Left cardiac atrium (tissue), 4 donors: ENCODE results near the gene KRTAP3-2. TPM values are rescaled to one million over a fixed set of nuclear protein-coding genes. Genes with fewer than 3 reads are reported as not detected.
A peak's percentile ranks its signal among the peaks of the same experiment; 100 is the strongest.

Experiments used
- ATAC-seq, 2 donors: fragments of 200-7000 bp; cut with Tn5 transposase; one replicate each; pipeline ENCODE4 v1.9.1; 2020; ENCODE audit warnings: mild to moderate bottlenecking in 2 of 2, moderate library complexity in 2 of 2
- DNase-seq: peaks from one replicate; pipeline ENCODE4 v3.0.0-alpha.2; 2020
- intact Hi-C, 2 donors: fragments of 100-400 bp; cut with DNase I; formaldehyde crosslinking; loops; one replicate each; pipeline versions ENCODE4 v1.14.1 to v1.15.1; 2022 to 2023
- total RNA-seq, 2 donors: library from RNA; stranded (reverse); fragmentation: NEBNext Ultra II Directional; extraction: Animal tissue kit (Norgen Biotek cat#: 25700); gene quantifications; one replicate each; pipeline ENCODE4 v1.2.1, GENCODE V29; 2021
- donor health status: DM: no; HTN: yes; CAD: no.
- donor health status: DM: no; HTN: yes; CAD: no; lungs with severe emphysema.
- donor health status: DM: yes; HTN: yes; CAD: no.
- donor health status: Dilated cardiomyopathy.

KRTAP3-2 gene
- total RNA-seq, 2 donors from 2014 or later, result not detected

DNA sequence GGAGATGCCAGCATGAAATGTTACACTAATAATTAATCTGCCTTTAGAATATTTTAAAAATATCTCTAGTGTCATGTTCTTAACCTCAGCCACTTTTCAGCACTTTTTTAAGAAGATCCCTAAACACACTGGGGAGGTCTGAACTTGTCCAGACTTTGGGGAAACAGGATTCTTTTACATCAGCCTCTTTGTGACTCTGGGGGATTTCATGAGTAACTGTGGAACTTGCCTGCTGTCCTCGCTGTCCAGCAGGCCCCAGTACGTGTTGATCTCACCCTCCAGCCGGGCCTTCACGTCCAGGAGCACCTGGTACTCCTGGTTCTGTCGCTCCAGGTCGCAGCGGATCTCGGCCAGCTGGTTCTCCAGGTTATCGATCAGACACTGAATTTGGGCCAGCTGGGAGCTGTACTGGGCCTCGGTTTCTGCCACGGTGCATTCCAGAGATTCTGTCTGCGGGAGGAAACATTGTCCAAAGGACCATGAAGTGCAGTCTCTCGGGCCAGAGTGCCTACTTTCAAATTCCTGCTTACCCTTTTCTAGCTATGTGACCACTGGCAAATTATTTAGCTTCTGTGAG, 21.0 kb downstream of the KRTAP3-2 start:
- DNase-seq, result no peak
- intact Hi-C loops, result no loop called here
- no peak for ATAC-seq

GRCh38 chr17:40975516-40975915, 24.2 kb downstream of the KRTAP3-2 start:
- intact Hi-C loops, result no loop called here
- ATAC-seq (no peak), DNase-seq (no peak)

DNA sequence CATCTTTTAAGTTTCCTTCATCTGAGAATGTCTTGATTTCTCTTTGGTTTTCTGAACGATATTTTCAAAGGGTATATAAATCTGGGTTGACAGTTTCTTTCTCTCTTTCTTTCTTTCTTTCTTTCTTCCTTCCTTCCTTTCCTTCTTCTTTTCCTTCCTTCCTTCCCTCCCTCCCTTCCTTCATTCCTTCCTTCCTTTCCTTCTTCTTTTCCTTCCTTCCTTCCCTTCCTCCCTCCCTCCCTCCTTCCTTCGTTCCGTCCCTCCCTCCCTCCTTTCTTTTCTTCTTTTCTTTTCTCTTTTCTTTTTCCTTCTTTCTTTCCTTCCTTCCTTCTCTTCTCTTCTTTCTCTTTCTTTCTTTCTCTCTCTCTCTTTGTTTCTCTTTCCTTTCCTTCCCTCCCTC, 25.3 kb downstream of the KRTAP3-2 start:
- DNase-seq (no peak), ATAC-seq (no peak)
- intact Hi-C loops, result no loop called here

DNA sequence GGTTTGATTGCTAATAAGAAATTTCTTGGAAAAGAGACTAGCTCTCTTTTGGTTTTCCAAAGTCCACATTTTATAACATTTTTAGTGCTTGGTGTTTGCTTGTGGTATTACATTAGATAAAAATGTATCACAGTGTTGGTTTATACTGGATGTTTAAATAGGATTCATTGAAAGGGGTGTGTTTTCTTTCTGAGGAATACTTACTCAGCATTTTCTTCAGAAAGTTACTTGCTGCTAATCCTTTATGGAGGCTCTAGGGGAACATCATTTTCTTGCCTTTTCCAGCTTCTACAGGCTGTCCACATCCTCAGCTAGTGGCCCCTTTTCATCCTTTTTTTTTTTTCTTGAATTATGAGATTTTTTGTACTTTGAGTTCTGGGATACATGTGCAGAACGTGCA, 32.1 kb downstream of the KRTAP3-2 start:
- intact Hi-C loops, result no loop called here
- DNase-seq, result no peak
- no peak for ATAC-seq

- DNase-seq (no peak), ATAC-seq (no peak)
- intact Hi-C loops, result no loop called here
Observed at GRCh38 chr17:40966848-40967247, 32.9 kb downstream of the KRTAP3-2 start, which contains the start of gene KRT39. TSS of gene KRT39 (minus strand) at chr17:40966948. CDS start at chr17:40966856, 92 bp downstream.

DNA sequence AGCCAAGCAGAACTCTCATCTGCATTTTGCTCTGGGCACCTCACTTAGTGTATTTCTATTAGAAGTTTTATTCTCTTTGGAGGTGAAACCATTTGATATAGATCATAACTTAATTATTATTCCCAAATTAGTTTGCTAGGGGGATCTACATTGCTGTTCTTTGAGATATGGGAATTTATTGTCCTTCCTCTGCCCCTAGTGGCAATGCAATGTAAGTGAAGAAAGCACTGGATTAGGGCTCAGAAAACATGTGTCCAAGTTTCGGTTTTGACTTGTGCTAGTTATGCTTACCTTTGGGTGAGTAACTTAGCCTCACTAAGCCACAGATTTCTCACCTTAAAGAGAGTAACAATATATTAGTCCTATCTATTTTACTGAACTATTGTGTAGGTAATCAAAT, 35.9 kb downstream of the KRTAP3-2 start:
- DNase-seq (no peak), ATAC-seq (no peak)
- intact Hi-C loops, result no loop called here

GRCh38 chr17:40962059-40962561, 37.6 kb downstream of the KRTAP3-2 start:
- intact Hi-C loops, result no loop called here
- DNase-seq (no peak), ATAC-seq (no peak)

GRCh38 chr17:40961591-40961990, 38.1 kb downstream of the KRTAP3-2 start:
- ATAC-seq, result no peak
- DNase-seq, result no peak
- intact Hi-C loops, result no loop called here

DNA sequence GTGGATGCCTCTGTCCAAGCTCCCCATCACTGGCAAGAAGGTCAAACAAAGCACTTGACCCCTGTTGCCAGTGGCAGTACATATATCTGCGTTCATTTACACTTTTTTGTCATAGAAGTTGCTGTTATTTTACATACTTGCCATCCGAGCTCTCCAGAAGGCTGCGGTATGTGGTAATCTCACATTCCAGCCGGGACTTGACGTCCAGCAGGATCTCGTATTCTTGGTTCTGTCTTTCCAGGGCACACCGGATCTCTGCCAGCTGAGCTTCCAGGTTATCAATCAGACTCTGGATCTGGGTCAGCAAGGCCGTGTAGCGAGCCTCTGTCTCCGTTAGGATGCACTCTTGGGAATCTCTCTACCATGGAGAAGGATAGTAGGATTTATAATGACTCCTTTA, 39.6 kb downstream of the KRTAP3-2 start:
- DNase-seq (no peak), ATAC-seq (no peak)
- intact Hi-C loops, result no loop called here

DNA sequence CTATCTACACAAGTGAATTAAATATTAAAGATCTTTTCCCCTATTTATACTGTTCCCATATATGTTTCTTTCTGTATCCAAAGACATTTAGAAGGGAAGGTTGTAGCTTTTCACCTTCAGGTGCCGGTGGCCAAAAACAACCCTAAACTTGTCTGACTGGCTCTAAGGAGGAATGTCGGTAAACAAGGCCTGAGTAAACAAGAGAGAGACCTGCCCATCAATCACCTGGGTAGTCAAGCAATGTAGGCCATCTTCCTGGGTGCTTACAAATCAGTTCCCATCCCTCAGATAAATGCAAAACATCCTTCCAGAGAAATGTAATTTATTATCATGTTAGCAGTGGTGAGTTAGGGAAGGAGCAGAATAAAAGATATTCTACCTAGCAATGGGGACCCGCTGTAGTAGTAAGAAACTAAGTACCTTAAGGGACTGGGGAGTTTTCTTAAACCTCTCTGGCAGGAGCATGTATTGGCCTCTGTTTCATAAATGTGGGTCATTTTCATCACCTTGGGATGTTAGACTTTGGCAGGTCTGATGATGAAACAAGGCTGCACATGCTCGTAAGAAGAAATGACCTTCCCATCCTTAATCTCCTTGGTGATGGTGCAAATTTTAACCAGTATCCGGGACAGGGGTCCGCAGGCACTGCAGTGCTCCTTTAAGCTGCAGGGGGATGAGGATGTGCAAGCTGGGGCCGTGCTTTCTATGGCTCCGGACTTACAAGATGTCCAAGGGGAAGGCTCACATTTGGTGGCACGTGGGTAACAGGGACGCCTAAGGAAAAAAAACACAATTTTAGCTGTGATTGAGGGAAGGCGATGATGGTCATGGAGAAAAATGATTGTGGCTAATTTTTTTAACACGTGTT, 41.4 kb downstream of the KRTAP3-2 start:
- no peak for ATAC-seq
- intact Hi-C loops, result no loop called here
- no peak for DNase-seq

GRCh38 chr17:40956401-40957254, 43.1 kb downstream of the KRTAP3-2 start:
- no peak for ATAC-seq
- no peak for DNase-seq
- intact Hi-C loops, result no loop called here

GRCh38 chr17:40953881-40954280, 45.8 kb downstream of the KRTAP3-2 start:
- ATAC-seq (no peak), DNase-seq (no peak)
- intact Hi-C loops, result no loop called here

DNA sequence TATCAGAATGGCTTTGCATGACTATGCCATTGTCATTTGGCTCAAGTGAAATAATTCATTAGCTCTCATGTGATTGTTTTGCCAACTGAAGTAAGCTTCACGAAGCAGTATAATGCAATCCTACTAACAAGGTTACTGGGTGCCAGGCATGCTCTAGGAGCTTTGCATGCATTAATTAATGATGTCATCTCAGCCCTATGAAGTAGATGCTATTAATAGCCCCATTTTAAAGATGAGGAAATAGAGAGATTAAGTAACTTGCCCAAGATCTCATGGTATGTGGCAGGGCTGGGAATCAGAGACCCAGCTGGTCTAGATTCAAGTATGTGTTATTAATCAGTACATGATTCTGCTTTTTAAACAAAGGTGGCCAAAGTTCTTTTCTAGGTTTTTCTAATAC, 47.0 kb downstream of the KRTAP3-2 start:
- DNase-seq (no peak), ATAC-seq (no peak)
- intact Hi-C loops, result no loop called here

DNA sequence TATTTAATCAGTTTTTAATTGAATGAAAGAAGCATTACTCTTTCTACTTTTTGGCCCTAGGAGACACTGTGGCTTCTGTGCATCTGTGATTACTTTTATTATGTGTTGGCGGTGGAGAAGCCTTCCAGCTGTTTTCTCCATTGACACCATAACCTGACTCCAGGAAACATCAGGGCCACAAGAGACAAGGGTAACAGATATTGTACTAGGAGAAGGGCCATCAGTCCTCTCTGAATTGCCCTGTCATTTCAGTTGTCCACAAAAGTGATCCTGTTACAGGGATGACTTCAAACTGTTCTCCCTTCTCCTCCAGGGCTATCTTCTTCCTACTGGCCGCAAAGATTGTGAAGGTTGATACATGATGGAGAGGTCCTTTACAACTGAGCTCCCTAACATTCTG, 47.6 kb downstream of the KRTAP3-2 start:
- intact Hi-C loops, result no loop called here
- no peak for ATAC-seq

GRCh38 chr17:40951011-40951622, 48.6 kb downstream of the KRTAP3-2 start:
- DNase-seq, result no peak
- ATAC-seq, result no peak
- intact Hi-C loops, result no loop called here

More for the DNA sequence above, 47.6 kb downstream of the KRTAP3-2 start:
- no peak for DNase-seq

- DNase-seq (no peak), ATAC-seq (no peak)
- intact Hi-C loops, result no loop called here
Observed at GRCh38 chr17:40950176-40950575, 49.5 kb downstream of the KRTAP3-2 start.

DNA sequence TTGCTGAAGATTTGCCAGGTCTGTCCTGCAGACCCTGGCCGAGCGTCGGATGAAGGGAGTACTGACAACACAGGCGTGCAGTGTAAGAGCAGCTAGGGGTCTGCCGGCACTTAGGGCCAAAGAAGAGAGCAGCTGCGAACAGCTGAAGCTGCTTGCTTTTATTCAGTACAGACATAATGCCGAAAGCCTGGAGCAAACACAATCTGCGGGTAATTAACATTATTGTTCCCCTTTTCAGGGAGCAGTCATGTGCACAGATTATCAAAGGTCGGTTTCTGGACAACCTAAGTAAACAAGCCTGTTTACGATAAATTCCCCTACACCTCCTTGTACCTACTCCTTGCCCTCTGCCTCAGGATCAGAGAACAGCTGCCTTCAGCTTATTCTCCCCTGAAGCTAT, 50.3 kb downstream of the KRTAP3-2 start:
- ATAC-seq (peak in 1 of 2 donors; percentile 29), DNase-seq (no peak)
- intact Hi-C loops, result no loop called here
